HEK293 (cell line): Measurements from ENCODE around the gene NCR3LG1.

Experiments used
- CTCF ChIA-PET: fragments of 350-600 bp; formaldehyde crosslinking; extraction: SDS; loops from one replicate; lab custom pipeline; 2021; ENCODE audit warnings: antibody characterized with exemption; lab: Yijun Ruan, JAX
- POLR2A ChIA-PET: fragments of 300-600 bp; formaldehyde crosslinking; extraction: SDS; loops from one replicate; lab custom pipeline; 2020; ENCODE audit warnings: antibody characterized with exemption, inconsistent platforms; lab: Yijun Ruan, JAX
- H3K27ac ChIP-seq: fragments of 200-500 bp; sonication (Bioruptor generic); 2 replicates; pipeline ENCODE4 v1.5.1; 2014; ENCODE audit warnings: low read depth, low read length, control low read depth, inconsistent platforms; ENCODE audit errors: extremely low read depth
- H3K36me3 ChIP-seq, 2 experiments: fragments of 200-500 bp in 1 of 2; sonication (Bioruptor generic) in 1 of 2; 1 replicate in 1 of 2; 2 replicates in 1 of 2; pipeline ENCODE4 v1.5.1; 2014 to 2017; ENCODE audit warnings: inconsistent platforms in 2 of 2, low read length in 2 of 2; ENCODE audit not compliant: control insufficient read depth in 2 of 2, insufficient read depth in 1 of 2
- H3K4me1 ChIP-seq: fragments of 200-500 bp; sonication (Bioruptor generic); 2 replicates; pipeline ENCODE4 v1.5.1; 2014; ENCODE audit warnings: mild to moderate bottlenecking, low read length, inconsistent platforms; ENCODE audit not compliant: control insufficient read depth, insufficient read depth
- H3K4me3 ChIP-seq: 2 replicates; pipeline ENCODE4 v1.5.1; 2011; ENCODE audit warnings: low read depth, mild to moderate bottlenecking, control low read depth, low read length, moderate library complexity
- H3K9me3 ChIP-seq: fragments of 200-500 bp; sonication (Bioruptor generic); 2 replicates; pipeline ENCODE4 v1.5.1; 2014; ENCODE audit warnings: low read depth, low read length, inconsistent platforms; ENCODE audit not compliant: control insufficient read depth, insufficient read depth
- EGR2 ChIP-seq: fragments of 450-650 bp; formaldehyde crosslinking; IDR thresholded peaks from 2 replicates; pipeline ENCODE4 v1.5.1; 2016; ENCODE audit warnings: low read depth, missing biosample characterization, missing genetic modification characterization
- FEZF1 ChIP-seq: fragments of 450-650 bp; formaldehyde crosslinking; IDR thresholded peaks from 2 replicates; pipeline ENCODE4 v1.5.1; 2016; ENCODE audit warnings: missing biosample characterization, missing genetic modification characterization
- GLIS2 ChIP-seq: fragments of 450-650 bp; formaldehyde crosslinking; IDR thresholded peaks from 2 replicates; pipeline ENCODE4 v1.5.1; 2016; ENCODE audit warnings: missing biosample characterization, missing genetic modification characterization
- HIC1 ChIP-seq: fragments of 450-650 bp; formaldehyde crosslinking; IDR thresholded peaks from 2 replicates; pipeline ENCODE4 v1.5.1; 2016; ENCODE audit warnings: missing biosample characterization, missing genetic modification characterization
- HOXA7 ChIP-seq: sonication (generic); formaldehyde crosslinking; IDR thresholded peaks from 2 replicates; pipeline ENCODE4 v1.8.1; 2022; ENCODE audit warnings: missing genetic modification reagents, borderline replicate concordance
- KLF10 ChIP-seq: fragments of 450-650 bp; IDR thresholded peaks from 2 replicates; pipeline ENCODE4 v1.5.1; 2018; ENCODE audit warnings: missing biosample characterization, mild to moderate bottlenecking, missing genetic modification characterization
- KLF17 ChIP-seq: fragments of 450-650 bp; formaldehyde crosslinking; IDR thresholded peaks from 2 replicates; pipeline ENCODE4 v1.5.1; 2016; ENCODE audit warnings: missing biosample characterization, missing genetic modification characterization
- OVOL3 ChIP-seq: fragments of 450-650 bp; formaldehyde crosslinking; IDR thresholded peaks from 2 replicates; pipeline ENCODE4 v1.5.1; 2016; ENCODE audit warnings: missing biosample characterization, missing genetic modification characterization
- PRDM1 ChIP-seq: fragments of 450-650 bp; formaldehyde crosslinking; IDR thresholded peaks from 2 replicates; pipeline ENCODE4; 2016; ENCODE audit warnings: missing biosample characterization, missing genetic modification characterization
- ZBTB48 ChIP-seq: fragments of 450-650 bp; formaldehyde crosslinking; IDR thresholded peaks from 2 replicates; pipeline ENCODE4 v1.5.1; 2016; ENCODE audit warnings: missing biosample characterization, missing genetic modification characterization
- ZBTB49 ChIP-seq: fragments of 450-650 bp; formaldehyde crosslinking; IDR thresholded peaks from 2 replicates; pipeline ENCODE4 v1.5.1; 2016; ENCODE audit warnings: missing biosample characterization, missing genetic modification characterization, low read depth
- ZFP41 ChIP-seq: fragments of 450-650 bp; formaldehyde crosslinking; IDR thresholded peaks from 2 replicates; pipeline ENCODE4 v1.5.1; 2016; ENCODE audit warnings: missing biosample characterization, missing genetic modification characterization, borderline replicate concordance
- ZNF10 ChIP-seq: fragments of 450-650 bp; formaldehyde crosslinking; IDR thresholded peaks from 2 replicates; pipeline ENCODE4 v1.5.1; 2017; ENCODE audit warnings: missing biosample characterization, missing genetic modification characterization
- ZNF132 ChIP-seq: fragments of 450-650 bp; formaldehyde crosslinking; IDR thresholded peaks from 2 replicates; pipeline ENCODE4 v1.5.1; 2017; ENCODE audit warnings: missing biosample characterization, missing genetic modification characterization, borderline replicate concordance
- ZNF16 ChIP-seq: fragments of 450-650 bp; formaldehyde crosslinking; IDR thresholded peaks from 2 replicates; pipeline ENCODE4 v1.5.1; 2016; ENCODE audit warnings: low read depth, missing biosample characterization, missing genetic modification characterization
- ZNF184 ChIP-seq: fragments of 450-650 bp; IDR thresholded peaks from 2 replicates; pipeline ENCODE4 v1.5.1; 2018; ENCODE audit warnings: missing biosample characterization, mild to moderate bottlenecking, missing genetic modification characterization
- ZNF248 ChIP-seq: fragments of 450-650 bp; formaldehyde crosslinking; IDR thresholded peaks from 2 replicates; pipeline ENCODE4 v1.5.1; 2017; ENCODE audit warnings: missing biosample characterization, missing genetic modification characterization
- ZNF266 ChIP-seq: fragments of 450-650 bp; formaldehyde crosslinking; IDR thresholded peaks from 2 replicates; pipeline ENCODE4 v1.5.1; 2016; ENCODE audit warnings: missing biosample characterization, missing genetic modification characterization, low read depth
- ZNF280C ChIP-seq: fragments of 450-650 bp; formaldehyde crosslinking; IDR thresholded peaks from 2 replicates; pipeline ENCODE4 v1.5.1; 2016; ENCODE audit warnings: missing biosample characterization, missing genetic modification characterization
- ZNF341 ChIP-seq: fragments of 450-650 bp; formaldehyde crosslinking; IDR thresholded peaks from 2 replicates; pipeline ENCODE4; 2016; ENCODE audit warnings: low read depth, missing biosample characterization, missing genetic modification characterization
- ZNF37A ChIP-seq: fragments of 450-650 bp; IDR thresholded peaks from 2 replicates; pipeline ENCODE4 v1.5.1; 2018; ENCODE audit warnings: missing biosample characterization, missing genetic modification characterization
- ZNF48 ChIP-seq: fragments of 450-650 bp; formaldehyde crosslinking; IDR thresholded peaks from 2 replicates; pipeline ENCODE4 v1.5.1; 2016; ENCODE audit warnings: missing biosample characterization, missing genetic modification characterization
- ZNF596 ChIP-seq: fragments of 450-650 bp; IDR thresholded peaks from 2 replicates; pipeline ENCODE4 v1.5.0; 2018; ENCODE audit warnings: missing biosample characterization, mild to moderate bottlenecking, missing genetic modification characterization, moderate library complexity
- ZNF610 ChIP-seq: fragments of 450-650 bp; formaldehyde crosslinking; IDR thresholded peaks from 2 replicates; pipeline ENCODE4 v1.5.1; 2016; ENCODE audit warnings: missing biosample characterization, missing genetic modification characterization, borderline replicate concordance
- ZNF626 ChIP-seq: fragments of 450-650 bp; sonication (Bioruptor Pico); formaldehyde crosslinking; IDR thresholded peaks from 2 replicates; pipeline ENCODE4 v1.5.1; 2018; ENCODE audit warnings: missing biosample characterization, missing genetic modification characterization, inconsistent platforms
- ZNF664 ChIP-seq: fragments of 450-650 bp; formaldehyde crosslinking; IDR thresholded peaks from 2 replicates; pipeline ENCODE4 v1.5.1; 2016; ENCODE audit warnings: missing biosample characterization, missing genetic modification characterization
- ZNF677 ChIP-seq: fragments of 450-650 bp; IDR thresholded peaks from 2 replicates; pipeline ENCODE4 v1.5.0; 2018; ENCODE audit warnings: missing biosample characterization, mild to moderate bottlenecking, missing genetic modification characterization, moderate library complexity
- ZNF785 ChIP-seq: fragments of 450-650 bp; formaldehyde crosslinking; IDR thresholded peaks from 2 replicates; pipeline ENCODE4 v1.5.1; 2016; ENCODE audit warnings: missing biosample characterization, missing genetic modification characterization

Gene NCR3LG1

GRCh38 chr11:17406818-17407149, 55.2 kb downstream of the NCR3LG1 start:
- CTCF ChIA-PET = no interaction called here
- H3K27ac ChIP-seq = no peak overlapping the region
- no peak for TF ChIP-seq ZBTB49
- no peak for TF ChIP-seq ZNF10 (tag by site-specific recombination)
- no peak for TF ChIP-seq ZFP41 (tag by site-specific recombination)
- no peak for TF ChIP-seq ZNF37A (tag by site-specific recombination)
- no peak for TF ChIP-seq ZNF596 (tag by site-specific recombination)
- no peak for TF ChIP-seq GLIS2 (tag by site-specific recombination)
- TF ChIP-seq ZNF48 (tag by site-specific recombination) = no peak
- TF ChIP-seq ZNF248 = no peak

GRCh38 chr11:17407575-17407974, 56.0 kb downstream of the NCR3LG1 start:
- CTCF ChIA-PET = interaction anchor here (1.9 kb wide), 1 partner anchor 66 kb away, joined by 7 read pairs; no protein-coding TSS in a partner anchor
- POLR2A ChIA-PET = no interaction called here
- Histone ChIP-seq H3K27ac (no peak overlapping the region), H3K36me3 (no peaks in the 10 kb centered on the region), H3K4me3 (no peak overlapping the region), H3K9me3 (no peaks in the 10 kb centered on the region)
- TF ChIP-seq ZNF16 (tag by site-specific recombination) = no peak
- TF ChIP-seq ZNF132 (tag by site-specific recombination) = no peak
- no peak for TF ChIP-seq ZNF785
- no peak for TF ChIP-seq EGR2 (tag by site-specific recombination)
- TF ChIP-seq OVOL3 (tag by site-specific recombination) = no peak
- TF ChIP-seq ZNF184 (tag by site-specific recombination) = no peak
- TF ChIP-seq HIC1 = no peak
- no peak for TF ChIP-seq KLF17 (tag by site-specific recombination)
- TF ChIP-seq ZNF266 (tag by site-specific recombination) = no peak
- TF ChIP-seq ZBTB48 (tag by site-specific recombination) = no peak
- TF ChIP-seq, all 188 proteins: peak for 0
- H3K4me1 ChIP-seq = peaks cover 5% of the 10 kb centered on the region; the same call in 1 of the 2 replicates

More at GRCh38 chr11:17406818-17407149, 55.2 kb downstream of the NCR3LG1 start:
- POLR2A ChIA-PET = no interaction called here
- H3K4me1 ChIP-seq = peaks cover 5% of the 10 kb centered on the region; the same call in 1 of the 2 replicates
- no peak overlapping the region for H3K4me3 ChIP-seq
- H3K36me3 ChIP-seq = no peaks in the 10 kb centered on the region
- no peaks in the 10 kb centered on the region for H3K9me3 ChIP-seq

- POLR2A ChIA-PET = no interaction called here
- no peak for TF ChIP-seq ZNF280C (tag by site-specific recombination)
- no peak for TF ChIP-seq ZNF610
- no peak for TF ChIP-seq HOXA7 (CRISPR knock-in tag)
- no peak for TF ChIP-seq KLF10 (tag by site-specific recombination)
- TF ChIP-seq ZNF341 (tag by site-specific recombination) = no peak
- no peak for TF ChIP-seq ZNF626 (tag by site-specific recombination)
- no peak for TF ChIP-seq FEZF1 (tag by site-specific recombination)
- TF ChIP-seq ZNF677 (tag by site-specific recombination) = no peak
- no peak for TF ChIP-seq ZNF664 (tag by site-specific recombination)
- no peak for TF ChIP-seq PRDM1 (tag by site-specific recombination)
Observed at GRCh38 chr11:17408026-17408425, 56.4 kb downstream of the NCR3LG1 start.

More at GRCh38 chr11:17408026-17408425, 56.4 kb downstream of the NCR3LG1 start:
- Histone ChIP-seq H3K27ac (no peak overlapping the region), H3K4me1 (peaks cover 5% of the 10 kb centered on the region; the same call in 1 of the 2 replicates), H3K36me3 (no peaks in the 10 kb centered on the region), H3K4me3 (no peak overlapping the region), H3K9me3 (no peaks in the 10 kb centered on the region)
- CTCF ChIA-PET = interaction anchor here (1.9 kb wide), 1 partner anchor 66 kb away, joined by 7 read pairs; no protein-coding TSS in a partner anchor
